Karpas-422 (cell line): ENCODE results near the gene VSNL1. TPM values are rescaled to one million over a fixed set of nuclear protein-coding genes. Genes with fewer than 3 reads are reported as not detected.
"Not testable (repeated sequence)": the region's sequence is repeated elsewhere in the genome, so short reads cannot be mapped to it uniquely, and the experiment has no call there.

Source experiments
- DNase-seq: peaks from one replicate; pipeline ENCODE4 v3.0.0-alpha.2; 2015
- H2AFZ ChIP-seq: fragments of 200-600 bp; sonication (generic); 2 replicates; pipeline ENCODE4 v1.6.1; 2014; ENCODE audit warnings: antibody characterized with exemption, low read length, mixed read lengths
- H3K27ac ChIP-seq: fragments of 200-600 bp; sonication (generic); 2 replicates; pipeline ENCODE4 v1.5.1; 2014; ENCODE audit warnings: mild to moderate bottlenecking, low read length, moderate library complexity
- H3K27me3 ChIP-seq: fragments of 200-600 bp; sonication (generic); 2 replicates; pipeline ENCODE4 v1.6.1; 2014; ENCODE audit warnings: low read length, mixed read lengths
- H3K36me3 ChIP-seq: fragments of 200-600 bp; sonication (generic); 2 replicates; pipeline ENCODE4 v1.6.1; 2014; ENCODE audit warnings: low read length, mixed read lengths; ENCODE audit not compliant: insufficient read depth
- H3K4me1 ChIP-seq: fragments of 200-600 bp; sonication (generic); 2 replicates; pipeline ENCODE4 v1.6.1; 2014; ENCODE audit warnings: mild to moderate bottlenecking, low read length, mixed read lengths
- H3K4me2 ChIP-seq: fragments of 200-600 bp; sonication (generic); 2 replicates; pipeline ENCODE4 v1.6.1; 2014; ENCODE audit warnings: low read length, low read depth, mild to moderate bottlenecking; ENCODE audit not compliant: poor library complexity, severe bottlenecking
- H3K4me3 ChIP-seq: fragments of 200-600 bp; sonication (generic); 2 replicates; pipeline ENCODE4 v1.5.1; 2014; ENCODE audit warnings: mild to moderate bottlenecking, antibody characterized with exemption, low read length, mixed read lengths
- H3K79me2 ChIP-seq: fragments of 200-600 bp; sonication (generic); 2 replicates; pipeline ENCODE4 v1.6.1; 2014; ENCODE audit warnings: mild to moderate bottlenecking, low read length, mixed read lengths
- H3K9ac ChIP-seq: fragments of 200-600 bp; sonication (generic); 2 replicates; pipeline ENCODE4 v1.6.0; 2014; ENCODE audit warnings: low read length
- H3K9me2 ChIP-seq: fragments of 200-600 bp; sonication (generic), shearing (Covaris generic); replicated peaks from 2 replicates; pipeline ENCODE4 v1.6.0; 2014; ENCODE audit warnings: mild to moderate bottlenecking, low read length, moderate library complexity; ENCODE audit not compliant: insufficient read depth
- H3K9me3 ChIP-seq: fragments of 300-700, 200-600 bp; sonication (generic); 2 replicates; pipeline ENCODE4 v1.6.1; 2014; ENCODE audit warnings: low read length, mixed read lengths
- H4K20me1 ChIP-seq: fragments of 200-600 bp; sonication (generic); 2 replicates; pipeline ENCODE4 v1.6.1; 2014; ENCODE audit warnings: mild to moderate bottlenecking, antibody characterized with exemption, low read length, low read depth; ENCODE audit not compliant: insufficient read depth
- total RNA-seq: library from RNA; depleted of rRNA; stranded (reverse); fragments of >200 nt; shearing (Covaris generic); gene quantifications from 2 replicates; pipeline ENCODE4 v1.2.3, GENCODE V29; 2014; ENCODE audit warnings: low replicate concordance

VSNL1 gene
- total RNA-seq, 1 experiment from 2014 or later, result not detected

DNA sequence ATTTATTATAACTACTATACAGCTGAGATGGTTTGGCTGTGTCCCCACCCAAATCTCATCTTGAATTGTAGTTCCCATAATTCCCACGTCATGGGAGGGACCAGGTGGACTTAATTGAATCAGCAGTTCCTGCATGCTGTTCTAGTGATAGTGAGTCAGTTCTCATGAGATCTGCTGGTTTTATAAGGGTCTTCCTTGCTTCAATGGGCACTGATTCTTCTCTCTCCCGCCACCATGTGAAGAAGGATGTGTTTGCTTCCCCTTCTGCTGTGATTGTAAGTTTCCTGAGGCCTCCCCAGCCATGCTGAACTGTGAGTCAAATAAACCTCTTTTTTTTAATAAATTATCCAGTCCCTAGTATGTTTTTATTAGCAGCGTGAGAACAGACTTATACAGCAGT is 25.2 kb downstream of the VSNL1 start:
- not testable (repeated sequence) for H3K9me3 ChIP-seq, H3K9ac ChIP-seq, H3K4me3 ChIP-seq, H3K36me3 ChIP-seq, H3K4me2 ChIP-seq, H3K27me3 ChIP-seq, H4K20me1 ChIP-seq, H2AFZ ChIP-seq, H3K9me2 ChIP-seq, H3K79me2 ChIP-seq, H3K27ac ChIP-seq, DNase-seq
- H3K4me1 ChIP-seq, result peaks cover 10% of the 10 kb centered on the region

DNA sequence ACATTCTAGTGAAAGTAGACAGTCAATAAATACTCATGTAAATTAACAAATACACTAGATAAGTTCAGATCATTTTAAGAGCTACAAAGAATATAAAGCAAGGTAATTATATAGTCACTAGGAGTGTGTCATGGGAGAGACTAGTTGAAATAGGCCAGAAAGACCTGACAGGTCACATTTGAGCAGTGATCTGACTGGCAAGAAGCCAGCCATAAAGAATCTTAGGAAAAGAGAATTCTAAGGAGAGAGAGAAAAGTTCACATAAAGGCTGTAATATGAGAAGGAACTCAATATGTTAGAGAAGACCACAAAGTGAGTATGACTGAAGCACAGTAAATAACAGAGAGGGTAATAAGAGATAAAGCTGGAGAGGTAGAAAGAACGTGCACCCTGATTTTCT is 31.2 kb downstream of the VSNL1 start:
- H3K4me3 ChIP-seq, result no peak overlapping the region
- DNase-seq, result no peak

DNA sequence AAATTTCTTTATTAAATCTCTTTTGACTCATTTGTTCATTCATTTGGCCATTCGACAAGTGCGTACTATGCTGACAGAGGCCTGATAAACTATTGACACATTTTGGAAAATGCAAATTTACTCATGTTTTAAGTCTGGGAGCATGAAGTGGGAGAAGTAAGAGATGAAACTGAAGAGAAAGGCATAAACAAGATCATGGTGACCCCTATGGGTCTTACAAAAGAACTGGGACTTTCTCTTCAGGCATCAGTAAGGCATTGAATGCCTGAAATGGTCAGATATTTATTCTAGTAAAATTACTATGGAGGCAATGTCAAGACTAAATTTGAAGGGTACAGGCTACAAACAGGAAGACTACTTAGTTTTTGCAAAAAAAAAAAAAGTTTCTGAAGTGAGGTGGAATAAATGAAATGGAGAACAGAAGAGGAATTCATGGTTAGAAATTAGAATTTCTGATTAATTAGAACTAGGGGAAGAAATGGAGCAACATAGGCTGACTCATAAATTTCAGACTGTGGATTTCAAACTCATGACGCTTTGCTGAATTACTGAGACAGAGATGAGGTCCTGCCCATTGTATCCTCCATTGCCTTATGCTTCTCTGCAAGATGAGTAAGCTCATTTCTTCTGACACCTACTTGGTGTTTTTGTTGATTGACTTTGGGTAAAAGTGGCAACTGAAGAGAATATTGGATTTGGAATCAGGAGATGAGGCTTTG is 32.7 kb downstream of the VSNL1 start:
- Histone ChIP-seq H2AFZ (no peak overlapping the region), H3K4me2 (no peak overlapping the region), H3K9ac (no peak overlapping the region), H4K20me1 (no peaks in the 10 kb centered on the region), H3K79me2 (no peaks in the 10 kb centered on the region), H3K36me3 (no peaks in the 10 kb centered on the region), H3K9me2 (no peaks in the 10 kb centered on the region), H3K27ac (no peak overlapping the region), H3K4me3 (no peak overlapping the region), H3K4me1 (no peaks in the 10 kb centered on the region; the same call in 1 of the 2 replicates), H3K27me3 (no peaks in the 10 kb centered on the region), H3K9me3 (no peaks in the 10 kb centered on the region)
- no peak for DNase-seq

More for the DNA sequence above, 31.2 kb downstream of the VSNL1 start:
- Histone ChIP-seq H3K4me2 (no peak overlapping the region), H2AFZ (no peak overlapping the region), H3K27me3 (no peaks in the 10 kb centered on the region), H3K27ac (no peak overlapping the region), H3K79me2 (no peaks in the 10 kb centered on the region), H3K36me3 (no peaks in the 10 kb centered on the region), H3K9me3 (no peaks in the 10 kb centered on the region), H3K9ac (no peak overlapping the region), H4K20me1 (no peaks in the 10 kb centered on the region), H3K9me2 (no peaks in the 10 kb centered on the region), H3K4me1 (no peaks in the 10 kb centered on the region; the same call in 1 of the 2 replicates)

DNA sequence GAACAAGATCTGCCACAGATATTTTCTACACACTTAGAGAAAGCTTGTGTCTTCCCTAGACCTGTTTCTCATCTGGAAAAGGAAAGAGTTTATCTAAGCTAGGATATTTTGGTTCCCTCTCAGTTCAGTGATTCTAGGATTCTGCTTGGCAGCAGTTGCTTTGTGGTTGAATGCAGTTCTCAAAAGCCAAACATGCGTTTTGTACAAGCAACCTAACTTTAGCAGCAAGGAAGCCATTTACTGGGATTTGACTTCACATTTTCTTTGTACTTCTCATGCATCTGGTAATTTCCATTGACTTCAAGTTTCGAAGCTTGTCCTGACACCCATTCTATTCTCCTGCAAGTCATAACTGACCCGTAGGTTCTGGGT is 33.3 kb downstream of the VSNL1 start:
- Histone ChIP-seq H3K4me1 (no peaks in the 10 kb centered on the region; the same call in 1 of the 2 replicates), H3K36me3 (no peaks in the 10 kb centered on the region)

DNA sequence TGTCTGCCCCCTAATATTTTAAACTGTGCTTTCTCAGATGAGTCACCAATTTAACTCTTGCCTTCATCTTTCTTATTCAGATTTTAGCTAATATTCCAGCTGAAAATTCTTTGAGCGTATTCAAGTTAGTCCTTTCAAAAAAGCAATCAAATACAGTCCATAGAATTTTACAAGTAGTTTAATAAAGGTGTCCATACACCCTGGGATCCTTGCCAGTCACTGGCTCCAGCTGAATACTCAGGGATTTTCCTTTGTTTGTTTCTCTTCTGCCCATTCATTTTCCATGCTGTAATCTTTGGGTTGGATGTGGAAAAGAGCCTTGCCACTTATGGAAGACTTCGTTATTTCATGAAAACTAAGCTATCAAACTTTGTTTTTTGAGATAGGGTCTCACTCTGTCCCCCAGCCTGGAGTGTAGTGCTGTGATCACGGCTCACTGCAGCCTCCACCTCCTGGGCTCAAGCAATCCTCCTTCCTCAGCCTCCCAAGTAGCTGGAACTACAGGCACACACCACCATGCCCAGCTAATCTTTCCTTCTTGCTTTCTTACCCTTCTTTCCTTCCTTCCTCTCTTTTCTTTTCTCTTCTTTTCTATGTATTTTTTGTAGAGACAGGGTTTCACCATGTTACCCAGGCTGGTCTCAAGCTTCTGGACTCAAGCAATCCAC is 34.0 kb downstream of the VSNL1 start:
- Histone ChIP-seq H3K4me1 (no peaks in the 10 kb centered on the region; the same call in 1 of the 2 replicates), H3K9ac (no peak overlapping the region)
- no peak for DNase-seq

More for the DNA sequence above, 33.3 kb downstream of the VSNL1 start:
- no peaks in the 10 kb centered on the region for H3K9me2 ChIP-seq
- no peak overlapping the region for H3K9ac ChIP-seq
- no peaks in the 10 kb centered on the region for H3K9me3 ChIP-seq
- H3K79me2 ChIP-seq, result no peaks in the 10 kb centered on the region
- H3K4me2 ChIP-seq, result no peak overlapping the region
- H3K27ac ChIP-seq, result no peak overlapping the region
- no peak for DNase-seq
- H3K4me3 ChIP-seq, result no peak overlapping the region
- H2AFZ ChIP-seq, result no peak overlapping the region
- H4K20me1 ChIP-seq, result no peaks in the 10 kb centered on the region
- H3K27me3 ChIP-seq, result no peaks in the 10 kb centered on the region

DNA sequence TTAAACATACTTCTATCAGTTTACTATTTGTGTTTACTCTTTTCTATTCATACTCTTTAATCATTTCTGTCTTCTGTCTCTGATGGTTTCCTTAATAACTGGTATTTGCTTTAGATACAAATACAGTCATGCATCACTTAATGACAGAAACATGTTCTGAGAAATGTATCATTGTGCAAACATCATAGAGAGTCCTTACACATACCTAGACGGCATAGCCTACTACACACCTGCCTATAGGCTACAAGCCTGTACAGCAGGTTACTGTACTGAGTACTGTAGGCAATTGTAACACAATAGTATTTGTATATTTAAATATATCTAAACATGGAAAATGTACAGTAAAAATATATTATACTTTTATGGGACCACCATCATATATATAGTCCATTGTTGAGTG is 36.3 kb downstream of the VSNL1 start:
- H3K9me2 ChIP-seq, result no peaks in the 10 kb centered on the region
- no peak overlapping the region for H3K9ac ChIP-seq
- no peaks in the 10 kb centered on the region for H3K9me3 ChIP-seq
- H3K4me3 ChIP-seq, result no peak overlapping the region
- no peak overlapping the region for H3K4me2 ChIP-seq
- DNase-seq, result no peak
- no peaks in the 10 kb centered on the region for H4K20me1 ChIP-seq
- no peak overlapping the region for H3K27ac ChIP-seq
- H3K79me2 ChIP-seq, result no peaks in the 10 kb centered on the region
- H3K36me3 ChIP-seq, result no peaks in the 10 kb centered on the region
- H3K27me3 ChIP-seq, result no peaks in the 10 kb centered on the region
- no peak overlapping the region for H2AFZ ChIP-seq
- H3K4me1 ChIP-seq, result no peaks in the 10 kb centered on the region

More for the DNA sequence above, 34.0 kb downstream of the VSNL1 start:
- no peaks in the 10 kb centered on the region for H3K79me2 ChIP-seq
- no peaks in the 10 kb centered on the region for H4K20me1 ChIP-seq
- no peak overlapping the region for H3K4me2 ChIP-seq
- H3K27me3 ChIP-seq, result no peaks in the 10 kb centered on the region
- no peak overlapping the region for H3K4me3 ChIP-seq
- H3K9me3 ChIP-seq, result no peaks in the 10 kb centered on the region
- no peak overlapping the region for H2AFZ ChIP-seq
- H3K36me3 ChIP-seq, result no peaks in the 10 kb centered on the region
- H3K27ac ChIP-seq, result no peak overlapping the region
- no peaks in the 10 kb centered on the region for H3K9me2 ChIP-seq

DNA sequence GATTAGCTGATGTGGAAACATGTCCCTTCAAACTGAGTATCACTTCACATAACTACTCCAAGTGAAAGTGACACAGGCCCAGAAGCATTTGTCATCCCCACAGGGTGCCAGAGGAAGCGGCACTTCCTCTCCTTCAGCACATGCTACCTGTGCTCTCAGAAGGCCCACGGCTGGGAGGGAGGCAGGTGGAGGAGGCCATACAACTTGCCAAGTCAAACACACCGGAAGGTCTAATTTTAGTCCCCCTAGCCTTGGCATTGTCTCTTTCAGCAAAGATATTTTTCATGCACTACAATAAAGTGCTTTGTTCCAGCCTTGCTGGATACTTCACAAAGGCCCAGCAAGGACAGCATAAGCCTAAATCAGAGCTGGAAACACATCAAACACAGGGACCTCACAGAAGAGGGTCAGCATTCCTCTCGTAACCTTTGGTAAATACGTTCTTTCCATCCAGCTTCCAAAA is 38.0 kb downstream of the VSNL1 start:
- no peaks in the 10 kb centered on the region for H4K20me1 ChIP-seq
- H3K36me3 ChIP-seq, result no peaks in the 10 kb centered on the region
- no peak overlapping the region for H2AFZ ChIP-seq
- H3K4me3 ChIP-seq, result no peak overlapping the region
- H3K27ac ChIP-seq, result no peak overlapping the region
- H3K9ac ChIP-seq, result no peak overlapping the region
- no peaks in the 10 kb centered on the region for H3K9me2 ChIP-seq
- H3K9me3 ChIP-seq, result no peaks in the 10 kb centered on the region
- no peak overlapping the region for H3K4me2 ChIP-seq
- no peaks in the 10 kb centered on the region for H3K27me3 ChIP-seq
- no peaks in the 10 kb centered on the region for H3K4me1 ChIP-seq
- no peak for DNase-seq
- H3K79me2 ChIP-seq, result no peaks in the 10 kb centered on the region

DNA sequence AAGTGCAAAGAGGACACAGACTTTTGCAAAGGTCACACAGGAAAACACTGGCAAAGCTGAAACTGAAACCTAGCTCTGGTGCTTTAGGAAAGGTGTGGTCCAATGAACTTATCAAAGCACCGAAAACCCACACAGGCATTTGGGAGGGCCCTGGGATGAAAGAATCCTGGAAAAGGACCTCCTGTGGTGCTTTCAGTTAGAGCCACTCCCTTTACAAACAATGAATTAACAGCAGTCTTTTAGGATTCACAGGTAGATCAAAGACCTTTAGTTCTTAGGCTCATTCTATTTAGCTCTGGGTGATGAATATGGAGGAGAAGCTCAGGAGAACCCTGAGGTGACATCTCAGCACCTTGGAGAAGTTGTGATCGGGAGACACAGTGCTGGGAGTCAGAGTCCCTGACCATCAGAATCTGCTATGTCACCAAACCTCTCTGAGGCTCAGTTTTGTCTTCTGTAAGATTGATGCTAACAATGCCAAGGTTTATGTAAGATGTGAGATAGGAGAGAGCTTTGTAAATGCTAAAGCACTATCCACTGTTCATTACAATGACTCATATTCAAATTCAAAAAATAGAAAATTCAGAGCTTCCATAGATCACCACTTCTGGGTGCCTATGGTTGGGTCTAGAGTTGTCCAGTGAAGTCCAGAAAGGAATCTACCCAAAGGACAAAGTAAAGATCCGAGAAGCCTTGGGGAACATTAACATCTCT is 39.3 kb downstream of the VSNL1 start:
- Histone ChIP-seq H3K27me3 (no peaks in the 10 kb centered on the region), H3K9ac (no peak overlapping the region), H3K4me2 (no peak overlapping the region), H4K20me1 (no peaks in the 10 kb centered on the region), H3K9me3 (no peaks in the 10 kb centered on the region), H3K79me2 (no peaks in the 10 kb centered on the region), H3K36me3 (no peaks in the 10 kb centered on the region), H3K27ac (no peak overlapping the region), H3K4me1 (no peaks in the 10 kb centered on the region), H3K4me3 (no peak overlapping the region), H2AFZ (no peak overlapping the region), H3K9me2 (no peaks in the 10 kb centered on the region)
- no peak for DNase-seq
